Stimulated activated CD4-positive, alpha-beta T cell treated with anti-CD3 and anti-CD28 coated beads, Interleukin-12 subunit alpha, Interleukin-12 subunit beta, amount 100 ng/mL, for 48 hours (primary cell): ENCODE results near the gene AVEN.
"Not testable (repeated sequence)": the region's sequence is repeated elsewhere in the genome, so short reads cannot be mapped to it uniquely, and the experiment has no call there.

Experiments
- DNase-seq, 3 donors: peaks; one replicate each; pipeline ENCODE4 v3.0.0-alpha.2; 2020; ENCODE audit warnings: low read depth in 2 of 3, low spot score in 1 of 3

Gene AVEN, protein sequence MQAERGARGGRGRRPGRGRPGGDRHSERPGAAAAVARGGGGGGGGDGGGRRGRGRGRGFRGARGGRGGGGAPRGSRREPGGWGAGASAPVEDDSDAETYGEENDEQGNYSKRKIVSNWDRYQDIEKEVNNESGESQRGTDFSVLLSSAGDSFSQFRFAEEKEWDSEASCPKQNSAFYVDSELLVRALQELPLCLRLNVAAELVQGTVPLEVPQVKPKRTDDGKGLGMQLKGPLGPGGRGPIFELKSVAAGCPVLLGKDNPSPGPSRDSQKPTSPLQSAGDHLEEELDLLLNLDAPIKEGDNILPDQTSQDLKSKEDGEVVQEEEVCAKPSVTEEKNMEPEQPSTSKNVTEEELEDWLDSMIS

GRCh38 chr15:34038871-34039789 lies at the start of gene AVEN:
Gene AVEN, minus strand, starts transcription at chr15:34039204. Its CDS starts 158 bp downstream, at chr15:34039046.
- peak; percentile 41 to 53 (median 50) for DNase-seq

DNA sequence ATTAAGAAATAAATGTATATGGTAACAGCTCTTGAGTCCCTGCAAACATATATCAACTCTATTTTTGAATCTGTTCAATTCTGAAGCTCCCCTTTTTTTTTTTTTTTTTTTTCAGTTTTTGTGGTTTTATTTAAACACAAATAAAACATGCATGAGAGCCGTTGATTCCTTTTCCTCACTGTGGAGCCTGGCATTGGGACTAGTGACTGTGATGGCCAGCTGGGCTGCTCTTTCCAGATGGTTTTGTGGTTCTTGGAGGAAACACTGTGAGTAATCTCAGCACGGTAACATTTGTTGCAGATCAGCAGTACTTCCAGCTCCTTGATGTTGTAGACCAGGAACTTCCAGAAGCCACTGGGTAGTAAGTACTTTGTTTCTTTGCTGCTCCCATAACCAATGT lies 46.7 kb upstream of the AVEN start:
- DNase-seq: no peak

DNA sequence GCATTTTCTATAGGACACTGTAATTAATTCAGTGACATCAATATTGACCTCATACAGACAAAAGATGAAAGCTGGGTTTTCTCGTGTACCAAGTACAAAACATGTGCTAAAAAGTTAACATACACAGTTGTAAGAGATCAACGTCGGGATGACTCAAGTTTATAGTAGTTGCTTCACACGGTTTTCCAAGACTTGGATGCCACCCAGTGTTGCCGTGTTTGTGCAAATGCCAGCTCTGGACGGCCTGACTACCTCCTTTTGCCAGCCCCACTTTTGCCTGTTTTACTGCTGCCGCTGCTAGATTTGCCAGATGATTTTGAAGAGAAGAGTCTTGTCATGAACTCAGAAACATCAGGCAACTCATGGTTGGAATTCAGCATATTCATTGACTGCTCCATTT lies 45.1 kb upstream of the AVEN start:
- no peak for DNase-seq

- no peak for DNase-seq
Observed at GRCh38 chr15:34079904-34080303, 40.9 kb upstream of the AVEN start.

GRCh38 chr15:34078900-34079299 lies 39.9 kb upstream of the AVEN start:
- no peak for DNase-seq

GRCh38 chr15:34076785-34077184 lies 37.8 kb upstream of the AVEN start:
- no peak for DNase-seq

DNA sequence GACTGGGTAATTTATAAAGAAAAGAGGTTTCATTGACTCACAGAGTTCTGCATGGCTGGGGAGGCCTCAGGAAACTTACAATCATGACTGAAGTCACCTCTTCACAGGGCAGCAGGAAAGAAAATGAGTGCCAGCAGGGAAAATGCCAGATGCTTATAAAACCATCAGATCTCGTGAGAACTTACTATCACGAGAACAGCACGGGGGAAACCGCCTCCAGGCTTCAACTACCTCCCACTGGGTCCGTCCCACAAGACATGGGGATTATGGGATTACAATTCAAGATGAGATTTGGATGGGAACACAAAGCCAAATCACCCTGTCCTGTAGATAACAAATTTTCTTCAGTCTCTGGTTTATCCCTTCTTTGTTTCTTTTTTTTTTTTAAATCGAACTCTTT lies 31.0 kb upstream of the AVEN start:
- no peak for DNase-seq

DNA sequence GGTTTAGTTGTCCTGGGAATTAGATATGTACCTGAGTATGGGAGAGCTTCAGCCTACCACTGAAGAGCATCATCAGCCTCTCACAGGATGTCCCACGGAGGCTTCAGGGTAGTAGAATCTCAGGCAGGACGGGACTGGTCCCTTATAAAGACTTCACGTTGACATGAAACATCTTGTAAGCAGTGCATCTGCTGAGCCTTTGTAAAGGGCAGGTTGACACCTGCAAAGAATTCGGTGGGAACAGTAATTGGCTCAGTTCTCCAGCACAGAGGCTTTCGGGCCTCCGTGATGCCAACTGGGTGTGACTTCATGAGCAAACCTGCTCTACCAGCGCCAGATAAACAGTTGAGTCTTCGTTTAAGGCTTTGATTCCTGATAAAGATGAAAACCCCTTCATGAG lies 26.9 kb upstream of the AVEN start:
- no peak for DNase-seq

DNA sequence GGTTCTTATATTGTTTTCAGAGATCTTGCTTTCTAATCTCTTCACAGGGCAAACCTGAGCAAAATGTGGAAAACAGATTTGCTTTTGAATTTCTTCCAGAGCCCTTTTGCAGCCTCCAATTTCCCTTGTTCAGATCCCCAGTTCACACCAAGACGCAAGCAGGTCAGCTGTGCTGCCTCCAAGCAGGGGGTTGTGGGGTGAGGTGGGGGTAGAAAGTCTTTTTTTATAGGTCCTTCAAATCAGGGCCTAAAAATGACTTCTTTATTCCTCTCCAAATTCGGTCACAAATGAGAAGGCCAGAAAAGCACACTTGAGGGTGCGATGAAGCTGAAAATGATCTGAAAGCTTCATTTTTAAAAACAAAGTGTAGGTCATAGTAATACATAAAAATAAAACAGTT lies 26.3 kb upstream of the AVEN start:
- no peak for DNase-seq

DNA sequence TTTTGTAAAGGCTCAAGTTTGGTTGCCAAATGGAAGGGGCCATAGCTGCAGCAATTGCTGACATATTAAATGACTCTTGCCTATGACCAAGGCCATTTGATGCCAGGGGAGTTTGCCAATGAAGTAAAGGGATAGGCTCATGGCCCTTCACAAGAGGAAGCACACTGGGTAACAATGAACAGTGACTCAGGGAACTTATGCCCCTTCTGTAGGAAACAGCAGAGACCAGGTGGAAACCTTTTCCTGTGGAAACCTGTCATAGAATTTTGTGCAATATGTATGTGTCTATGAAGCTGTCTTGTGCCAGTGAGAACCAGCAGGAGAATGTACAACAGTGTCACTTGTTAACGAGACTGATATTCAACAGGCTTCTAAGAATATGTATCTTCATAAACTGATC lies 25.4 kb upstream of the AVEN start:
- DNase-seq: no peak

DNA sequence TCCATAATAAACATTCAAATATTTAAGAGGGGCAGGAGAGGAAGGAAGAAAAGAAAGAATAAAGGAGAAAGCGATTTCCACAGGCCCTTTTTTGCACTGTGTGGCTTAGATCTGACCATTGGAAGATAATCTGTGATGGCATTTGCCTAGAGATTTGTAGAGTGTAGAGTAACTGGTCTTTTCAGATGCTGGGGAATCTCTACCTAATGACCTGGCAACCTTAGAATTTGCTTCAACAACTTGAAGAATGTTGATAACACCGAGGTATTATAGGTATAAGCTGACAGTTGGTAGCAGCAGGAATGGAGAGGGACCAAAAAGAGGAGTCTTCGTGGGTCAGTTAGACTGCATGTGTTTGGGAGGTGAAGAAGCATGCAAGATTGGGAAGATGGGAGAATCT lies 20.9 kb upstream of the AVEN start:
- no peak for DNase-seq

- no peak for DNase-seq
Observed at GRCh38 chr15:34059476-34059875, 20.5 kb upstream of the AVEN start.

- DNase-seq: no peak
Observed at GRCh38 chr15:34056911-34057310, 17.9 kb upstream of the AVEN start.

GRCh38 chr15:34055868-34056595 lies 17.0 kb upstream of the AVEN start:
- no peak for DNase-seq

GRCh38 chr15:34054081-34054707 lies 15.2 kb upstream of the AVEN start:
- no peak for DNase-seq

- DNase-seq: not testable (repeated sequence)
Observed at GRCh38 chr15:34050385-34050784, 11.4 kb upstream of the AVEN start.

DNA sequence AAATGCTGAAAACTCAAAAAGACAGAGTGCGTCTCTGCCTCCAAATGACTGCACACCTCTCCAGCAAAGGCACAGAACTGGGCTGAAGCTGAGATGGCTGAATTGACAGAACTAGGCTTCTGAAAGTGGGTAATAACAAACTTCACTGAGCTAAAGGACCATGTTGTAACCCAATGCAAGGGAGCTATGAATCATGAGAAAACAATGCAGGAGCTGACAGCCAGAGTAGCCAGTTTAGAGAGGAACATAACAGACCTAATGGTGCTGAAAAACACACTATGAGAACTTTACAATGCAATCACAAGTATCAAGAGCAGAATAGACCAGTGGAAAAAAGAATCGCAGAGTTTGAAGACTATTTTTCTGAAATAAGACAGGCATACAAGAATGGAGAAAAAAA lies 10.1 kb upstream of the AVEN start:
- no peak for DNase-seq

DNA sequence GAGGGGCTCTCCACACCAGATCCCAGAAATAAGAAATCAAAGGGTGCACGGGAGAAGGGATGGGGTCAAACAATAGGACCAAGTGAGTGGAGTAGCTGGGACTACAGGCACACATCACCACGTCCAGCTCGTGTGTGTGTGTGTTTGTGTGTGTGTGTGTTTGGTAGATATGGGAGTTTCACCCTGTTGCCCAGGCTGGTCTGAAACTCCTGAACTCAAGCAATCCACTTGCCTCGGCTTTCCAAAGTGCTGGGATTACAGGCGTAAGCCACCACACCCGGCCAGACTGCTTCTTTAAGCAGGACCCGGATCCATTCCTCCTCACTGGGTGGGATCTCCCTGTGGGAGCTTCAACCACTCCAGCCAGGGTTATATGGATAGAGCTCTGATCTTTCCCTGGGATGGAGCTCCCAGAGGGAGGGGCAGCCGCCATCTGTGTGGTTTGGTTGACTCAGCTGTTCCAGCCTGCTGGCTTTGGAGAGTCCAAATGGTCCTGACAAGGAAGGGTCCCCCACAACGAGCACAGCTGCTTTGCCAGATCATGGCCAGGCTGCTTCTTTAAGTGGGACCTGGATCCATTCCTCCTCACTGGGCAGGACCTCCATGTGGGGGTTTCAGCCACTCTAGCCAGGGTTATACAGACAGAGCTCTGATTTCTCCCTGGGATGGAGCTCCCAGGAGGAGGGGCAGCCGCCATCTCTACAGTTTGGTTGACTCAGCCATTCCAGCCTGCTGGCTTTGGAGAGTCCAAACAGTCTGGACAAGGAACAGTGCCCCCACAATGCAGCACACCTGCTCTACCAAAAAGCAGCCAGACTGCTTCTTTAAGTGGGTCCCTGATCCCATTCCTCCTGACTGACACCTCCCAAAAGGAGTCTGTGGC lies 9.1 kb upstream of the AVEN start:
- no peak for DNase-seq

DNA sequence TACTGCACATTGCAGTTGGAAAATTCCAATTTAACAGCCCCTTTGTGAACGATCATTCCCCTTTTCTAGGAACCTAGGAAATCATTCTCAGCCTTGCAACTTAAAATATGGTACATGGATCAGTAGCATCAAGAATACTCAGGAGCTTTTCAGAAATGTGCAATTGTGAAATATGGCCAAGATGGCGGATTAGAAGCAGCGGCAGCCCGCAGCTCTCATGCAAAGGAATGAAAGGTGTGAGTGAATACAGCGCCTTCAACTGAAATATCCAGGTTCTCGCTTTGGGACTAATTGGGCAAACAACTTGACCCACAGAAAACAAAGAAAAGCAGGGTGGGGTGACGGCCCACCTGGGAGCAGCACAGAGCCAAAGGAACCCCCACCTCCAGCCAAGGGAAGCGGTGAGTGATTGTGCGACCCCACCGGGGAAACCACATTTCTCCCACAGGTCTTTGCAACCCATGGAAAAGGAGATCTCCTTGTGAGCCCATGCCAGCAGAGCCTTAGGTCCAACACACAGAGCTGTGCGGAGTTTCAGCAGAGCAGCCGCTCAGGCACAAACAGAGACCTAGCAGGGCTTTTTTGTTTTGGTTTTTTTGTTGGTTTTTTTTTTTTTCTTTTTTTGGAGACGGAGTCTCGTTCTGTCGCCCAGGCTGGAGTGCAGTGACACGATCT lies 7.6 kb upstream of the AVEN start:
- no peak for DNase-seq

GRCh38 chr15:34043813-34044212 lies 4.8 kb upstream of the AVEN start:
- DNase-seq: no peak
